Skeletal muscle tissue (tissue), 4 donors: ENCODE data around the gene BOK. TPM values are rescaled to one million over a fixed set of nuclear protein-coding genes. Genes with fewer than 3 reads are reported as not detected.

Source experiments
- H3K27ac ChIP-seq: one replicate; pipeline ENCODE4 v1.7.0; 2013; ENCODE audit warnings: mild to moderate bottlenecking, low read depth, low read length, inconsistent platforms
- H3K27me3 ChIP-seq, 3 donors: one replicate each; pipeline ENCODE4 v1.7.0; 2013; ENCODE audit warnings: low read length in 3 of 3; ENCODE audit not compliant: control insufficient read depth in 3 of 3, insufficient read depth in 3 of 3
- H3K36me3 ChIP-seq, 3 donors: one replicate each; pipeline ENCODE4 v1.7.0; 2013; ENCODE audit warnings: low read length in 3 of 3; ENCODE audit not compliant: control insufficient read depth in 3 of 3, insufficient read depth in 3 of 3
- H3K4me1 ChIP-seq, 3 donors: one replicate each; pipeline ENCODE4 v1.7.0; 2013; ENCODE audit warnings: low read length in 3 of 3, mild to moderate bottlenecking in 3 of 3; ENCODE audit not compliant: control insufficient read depth in 3 of 3, insufficient read depth in 3 of 3
- H3K4me3 ChIP-seq, 3 donors: one replicate each; pipeline ENCODE4 v1.7.0; 2013; ENCODE audit warnings: low read length in 3 of 3
- H3K9ac ChIP-seq, 3 donors: one replicate each; pipeline ENCODE4 v1.7.0; 2013; ENCODE audit warnings: low read length in 3 of 3, mild to moderate bottlenecking in 3 of 3, moderate library complexity in 2 of 3, low read depth in 1 of 3
- H3K9me3 ChIP-seq, 3 donors: one replicate each; pipeline ENCODE4 v1.7.0; 2013; ENCODE audit warnings: low read length in 3 of 3; ENCODE audit not compliant: control insufficient read depth in 3 of 3
- total RNA-seq: library from RNA; depleted of rRNA; stranded (reverse); fragments of >200 nt; gene quantifications from one replicate; pipeline ENCODE4 v1.2.3, GENCODE V29; 2014
- donor health status: Osteomylitis.

Gene BOK
- total RNA-seq, 1 donor from 2014 or later, result 25.1 TPM

- Histone ChIP-seq H3K9me3 (no peaks in the 10 kb centered on the region), H3K4me3 (peak overlapping the region; percentile 11 to 31 (median 17)), H3K4me1 (peaks cover 8 to 20% (median 17%) of the 10 kb centered on the region in 3 donors), H3K36me3 (no peaks in the 10 kb centered on the region), H3K9ac (peak overlapping the region in 1 of 3 donors; percentile 33), H3K27ac (no peak overlapping the region), H3K27me3 (peaks cover 9 to 40% (median 36%) of the 10 kb centered on the region in 3 donors)
Observed at GRCh38 chr2:241546771-241547498, 11.6 kb upstream of the BOK start.

- H3K4me3 ChIP-seq, result no peak overlapping the region
- H3K27me3 ChIP-seq, result peaks cover 13 to 37% (median 29%) of the 10 kb centered on the region in 3 donors
- H3K36me3 ChIP-seq, result no peaks in the 10 kb centered on the region
- H3K27ac ChIP-seq, result no peak overlapping the region
- no peak overlapping the region for H3K9ac ChIP-seq
- no peaks in the 10 kb centered on the region for H3K9me3 ChIP-seq
- H3K4me1 ChIP-seq, result peaks cover 8 to 16% (median 15%) of the 10 kb centered on the region in 3 donors
Observed at GRCh38 chr2:241547781-241548450, 10.6 kb upstream of the BOK start.

GRCh38 chr2:241548451-241548835 lies 10.1 kb upstream of the BOK start:
- peaks cover 13 to 37% (median 25%) of the 10 kb centered on the region in 3 donors for H3K27me3 ChIP-seq
- H3K9ac ChIP-seq, result no peak overlapping the region
- H3K27ac ChIP-seq, result no peak overlapping the region
- peaks cover 8 to 16% (median 15%) of the 10 kb centered on the region in 3 donors for H3K4me1 ChIP-seq
- no peaks in the 10 kb centered on the region for H3K9me3 ChIP-seq
- H3K4me3 ChIP-seq, result no peak overlapping the region
- H3K36me3 ChIP-seq, result no peaks in the 10 kb centered on the region

GRCh38 chr2:241550616-241551580 lies 7.6 kb upstream of the BOK start:
- peaks cover 13 to 23% (median 21%) of the 10 kb centered on the region in 3 donors for H3K27me3 ChIP-seq
- H3K27ac ChIP-seq, result no peak overlapping the region
- peaks cover 8 to 11% (median 10%) of the 10 kb centered on the region in 3 donors for H3K4me1 ChIP-seq
- no peaks in the 10 kb centered on the region for H3K9me3 ChIP-seq
- H3K4me3 ChIP-seq, result no peak overlapping the region
- H3K36me3 ChIP-seq, result no peaks in the 10 kb centered on the region
- H3K9ac ChIP-seq, result no peak overlapping the region

GRCh38 chr2:241551599-241551997 lies 6.9 kb upstream of the BOK start:
- no peaks in the 10 kb centered on the region for H3K36me3 ChIP-seq
- H3K9me3 ChIP-seq, result no peaks in the 10 kb centered on the region
- H3K4me1 ChIP-seq, result peaks cover 7 to 8% (median 7%) of the 10 kb centered on the region in 3 donors
- H3K4me3 ChIP-seq, result no peak overlapping the region
- peaks cover 13 to 17% (median 17%) of the 10 kb centered on the region in 3 donors for H3K27me3 ChIP-seq
- no peak overlapping the region for H3K27ac ChIP-seq
- no peak overlapping the region for H3K9ac ChIP-seq

GRCh38 chr2:241551998-241552737 lies 6.4 kb upstream of the BOK start:
- no peaks in the 10 kb centered on the region for H3K36me3 ChIP-seq
- no peaks in the 10 kb centered on the region for H3K9me3 ChIP-seq
- H3K4me3 ChIP-seq, result no peak overlapping the region
- H3K27me3 ChIP-seq, result peaks cover 11 to 13% (median 12%) of the 10 kb centered on the region in 3 donors
- H3K4me1 ChIP-seq, result peaks cover 1 to 2% (median 1%) of the 10 kb centered on the region in 3 donors
- H3K27ac ChIP-seq, result no peak overlapping the region
- H3K9ac ChIP-seq, result no peak overlapping the region

GRCh38 chr2:241553512-241553830 lies 5.1 kb upstream of the BOK start:
- no peak overlapping the region for H3K27ac ChIP-seq
- H3K4me3 ChIP-seq, result no peak overlapping the region
- no peaks in the 10 kb centered on the region for H3K36me3 ChIP-seq
- peaks cover 0 to 2% (median 0%) of the 10 kb centered on the region in 3 donors for H3K4me1 ChIP-seq
- H3K27me3 ChIP-seq, result peaks cover 12 to 24% (median 13%) of the 10 kb centered on the region in 3 donors
- H3K9me3 ChIP-seq, result no peaks in the 10 kb centered on the region
- no peak overlapping the region for H3K9ac ChIP-seq

- no peaks in the 10 kb centered on the region for H3K9me3 ChIP-seq
- H3K27ac ChIP-seq, result no peak overlapping the region
- H3K4me1 ChIP-seq, result peaks cover 0 to 2% (median under 1%) of the 10 kb centered on the region in 3 donors
- no peaks in the 10 kb centered on the region for H3K36me3 ChIP-seq
- no peak overlapping the region for H3K9ac ChIP-seq
- H3K4me3 ChIP-seq, result no peak overlapping the region
- H3K27me3 ChIP-seq, result peaks cover 13 to 24% (median 14%) of the 10 kb centered on the region in 3 donors
Observed at GRCh38 chr2:241553981-241554380, 4.6 kb upstream of the BOK start.

- Histone ChIP-seq H3K27ac (no peak overlapping the region), H3K36me3 (no peaks in the 10 kb centered on the region)
Observed at GRCh38 chr2:241554610-241555322, 3.8 kb upstream of the BOK start.

More at GRCh38 chr2:241554610-241555322, 3.8 kb upstream of the BOK start:
- H3K4me1 ChIP-seq, result peaks cover 2 to 3% (median 2%) of the 10 kb centered on the region in 3 donors
- no peaks in the 10 kb centered on the region for H3K9me3 ChIP-seq
- H3K4me3 ChIP-seq, result no peak overlapping the region
- no peak overlapping the region for H3K9ac ChIP-seq
- H3K27me3 ChIP-seq, result peaks cover 13 to 25% (median 22%) of the 10 kb centered on the region in 3 donors
